Liver (tissue), 3 donors: ENCODE measurements around the gene ZGPAT.

Experiments
- EGR1 ChIP-seq, 2 donors: IDR thresholded peaks; 2 replicates each; pipeline ENCODE4 v1.6.1; 2016 to 2018; ENCODE audit warnings: antibody characterized with exemption in 2 of 2, low read depth in 2 of 2
- YY1 ChIP-seq: IDR thresholded peaks from 2 replicates; pipeline ENCODE4 v1.6.1; 2016; ENCODE audit warnings: antibody characterized with exemption, mild to moderate bottlenecking
- TF ChIP-seq, protein P1 (sequence below): fragments of 150-350 bp; IDR thresholded peaks from 2 replicates; pipeline ENCODE4 v1.5.1; 2017; ENCODE audit warnings: improper control_type of control experiment, low read depth, low read length; ENCODE audit not compliant: missing input control
- TF ChIP-seq, protein P2 (sequence below): IDR thresholded peaks from 2 replicates; pipeline ENCODE4 v1.6.1; 2016; ENCODE audit warnings: antibody characterized with exemption, mild to moderate bottlenecking
- TF ChIP-seq, protein P3 (sequence below): IDR thresholded peaks from 2 replicates; pipeline ENCODE4 v1.6.1; 2016; ENCODE audit warnings: antibody characterized with exemption
- donor health status: healthy.
- donor health status: healthy.

GRCh38 chr20:63748934-63749270 lies 41.1 kb downstream of the ZGPAT start:
- TF ChIP-seq, protein P1, sequence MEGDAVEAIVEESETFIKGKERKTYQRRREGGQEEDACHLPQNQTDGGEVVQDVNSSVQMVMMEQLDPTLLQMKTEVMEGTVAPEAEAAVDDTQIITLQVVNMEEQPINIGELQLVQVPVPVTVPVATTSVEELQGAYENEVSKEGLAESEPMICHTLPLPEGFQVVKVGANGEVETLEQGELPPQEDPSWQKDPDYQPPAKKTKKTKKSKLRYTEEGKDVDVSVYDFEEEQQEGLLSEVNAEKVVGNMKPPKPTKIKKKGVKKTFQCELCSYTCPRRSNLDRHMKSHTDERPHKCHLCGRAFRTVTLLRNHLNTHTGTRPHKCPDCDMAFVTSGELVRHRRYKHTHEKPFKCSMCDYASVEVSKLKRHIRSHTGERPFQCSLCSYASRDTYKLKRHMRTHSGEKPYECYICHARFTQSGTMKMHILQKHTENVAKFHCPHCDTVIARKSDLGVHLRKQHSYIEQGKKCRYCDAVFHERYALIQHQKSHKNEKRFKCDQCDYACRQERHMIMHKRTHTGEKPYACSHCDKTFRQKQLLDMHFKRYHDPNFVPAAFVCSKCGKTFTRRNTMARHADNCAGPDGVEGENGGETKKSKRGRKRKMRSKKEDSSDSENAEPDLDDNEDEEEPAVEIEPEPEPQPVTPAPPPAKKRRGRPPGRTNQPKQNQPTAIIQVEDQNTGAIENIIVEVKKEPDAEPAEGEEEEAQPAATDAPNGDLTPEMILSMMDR = no peak
- TF ChIP-seq, protein P2, sequence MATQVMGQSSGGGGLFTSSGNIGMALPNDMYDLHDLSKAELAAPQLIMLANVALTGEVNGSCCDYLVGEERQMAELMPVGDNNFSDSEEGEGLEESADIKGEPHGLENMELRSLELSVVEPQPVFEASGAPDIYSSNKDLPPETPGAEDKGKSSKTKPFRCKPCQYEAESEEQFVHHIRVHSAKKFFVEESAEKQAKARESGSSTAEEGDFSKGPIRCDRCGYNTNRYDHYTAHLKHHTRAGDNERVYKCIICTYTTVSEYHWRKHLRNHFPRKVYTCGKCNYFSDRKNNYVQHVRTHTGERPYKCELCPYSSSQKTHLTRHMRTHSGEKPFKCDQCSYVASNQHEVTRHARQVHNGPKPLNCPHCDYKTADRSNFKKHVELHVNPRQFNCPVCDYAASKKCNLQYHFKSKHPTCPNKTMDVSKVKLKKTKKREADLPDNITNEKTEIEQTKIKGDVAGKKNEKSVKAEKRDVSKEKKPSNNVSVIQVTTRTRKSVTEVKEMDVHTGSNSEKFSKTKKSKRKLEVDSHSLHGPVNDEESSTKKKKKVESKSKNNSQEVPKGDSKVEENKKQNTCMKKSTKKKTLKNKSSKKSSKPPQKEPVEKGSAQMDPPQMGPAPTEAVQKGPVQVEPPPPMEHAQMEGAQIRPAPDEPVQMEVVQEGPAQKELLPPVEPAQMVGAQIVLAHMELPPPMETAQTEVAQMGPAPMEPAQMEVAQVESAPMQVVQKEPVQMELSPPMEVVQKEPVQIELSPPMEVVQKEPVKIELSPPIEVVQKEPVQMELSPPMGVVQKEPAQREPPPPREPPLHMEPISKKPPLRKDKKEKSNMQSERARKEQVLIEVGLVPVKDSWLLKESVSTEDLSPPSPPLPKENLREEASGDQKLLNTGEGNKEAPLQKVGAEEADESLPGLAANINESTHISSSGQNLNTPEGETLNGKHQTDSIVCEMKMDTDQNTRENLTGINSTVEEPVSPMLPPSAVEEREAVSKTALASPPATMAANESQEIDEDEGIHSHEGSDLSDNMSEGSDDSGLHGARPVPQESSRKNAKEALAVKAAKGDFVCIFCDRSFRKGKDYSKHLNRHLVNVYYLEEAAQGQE = no peak
- no peak for TF ChIP-seq YY1
- no peak for TF ChIP-seq EGR1 (IDR thresholded peaks at IDR 0.05; ENCODE audit: low read depth in 2 of 2)
- TF ChIP-seq, protein P3, sequence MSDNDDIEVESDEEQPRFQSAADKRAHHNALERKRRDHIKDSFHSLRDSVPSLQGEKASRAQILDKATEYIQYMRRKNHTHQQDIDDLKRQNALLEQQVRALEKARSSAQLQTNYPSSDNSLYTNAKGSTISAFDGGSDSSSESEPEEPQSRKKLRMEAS = no peak
